Stomach (tissue), 4 donors: ENCODE data around the gene ATP6V1G3.

ENCODE experiments used
- CTCF ChIP-seq, 7 experiments: fragments of 450-650 bp in 4 of 7; fragments of 200-600 bp in 3 of 7; sonication (generic) in 3 of 7; IDR thresholded peaks; one replicate each; pipeline ENCODE4 v1.5.1; 2016 to 2019; ENCODE audit warnings: antibody characterized with exemption in 7 of 7, control low read depth in 2 of 7, mild to moderate bottlenecking in 1 of 7
- POLR2A ChIP-seq, 4 donors: fragments of 450-650 bp; IDR thresholded peaks; one replicate each; pipeline ENCODE4 v1.6.1; 2016; ENCODE audit warnings: antibody characterized with exemption in 4 of 4, control low read depth in 2 of 4, mild to moderate bottlenecking in 1 of 4, moderate library complexity in 1 of 4
- POLR2AphosphoS5 ChIP-seq, 3 donors: sonication (generic); formaldehyde crosslinking; IDR thresholded peaks; one replicate each; pipeline ENCODE4 v1.6.1; 2016; ENCODE audit warnings: antibody characterized with exemption in 3 of 3

GRCh38 chr1:198496216-198497143, 44.0 kb downstream of the ATP6V1G3 start:
- TF ChIP-seq POLR2A (IDR thresholded peaks at IDR 0.05) (no peak), POLR2AphosphoS5 (IDR thresholded peaks at IDR 0.05) (no peak), CTCF (IDR thresholded peaks at IDR 0.05) (no peak)
